Fibroblast of pulmonary artery (primary cell): ENCODE results near the gene RASA2.
"Not testable (repeated sequence)": the region's sequence is repeated elsewhere in the genome, so short reads cannot be mapped to it uniquely, and the experiment has no call there.

Source experiments
- DNase-seq: peaks from one replicate; pipeline ENCODE4 v3.0.0-alpha.2; 2010; ENCODE audit warnings: low read depth
- H3K4me3 ChIP-seq: replicated peaks from 2 replicates; pipeline ENCODE4 v1.5.1; 2011; ENCODE audit warnings: low read depth, mild to moderate bottlenecking, control low read depth, low read length, moderate library complexity
- CTCF ChIP-seq: IDR thresholded peaks from 2 replicates; pipeline ENCODE4 v1.5.1; 2011; ENCODE audit warnings: mild to moderate bottlenecking, control low read depth, low read length, inconsistent platforms; ENCODE audit errors: missing control alignments

Gene RASA2

GRCh38 chr3:141491081-141491480 is 4.3 kb downstream of the RASA2 start:
- no peak for DNase-seq
- TF ChIP-seq CTCF = no peak
- H3K4me3 ChIP-seq = no peak overlapping the region

DNA sequence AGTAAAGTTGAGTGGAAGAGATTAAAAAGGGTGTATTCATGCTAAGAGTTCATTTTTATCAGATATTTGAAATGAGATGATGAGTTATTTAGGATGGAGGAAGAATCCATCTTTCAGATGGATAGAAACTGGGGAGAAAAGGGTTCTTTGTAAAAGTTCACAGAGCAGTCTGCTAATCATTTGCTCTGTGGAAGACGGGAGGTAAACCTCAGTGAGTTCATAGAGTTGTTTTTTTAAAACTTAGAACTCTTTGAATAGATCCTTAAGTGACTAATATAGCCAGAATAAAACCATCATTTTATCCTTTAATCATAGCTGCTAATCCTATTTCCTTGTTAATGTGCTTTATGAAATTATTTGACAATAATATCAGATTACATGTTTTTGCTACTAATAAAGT is 5.1 kb downstream of the RASA2 start:
- H3K4me3 ChIP-seq = no peak overlapping the region
- no peak for TF ChIP-seq CTCF
- no peak for DNase-seq

DNA sequence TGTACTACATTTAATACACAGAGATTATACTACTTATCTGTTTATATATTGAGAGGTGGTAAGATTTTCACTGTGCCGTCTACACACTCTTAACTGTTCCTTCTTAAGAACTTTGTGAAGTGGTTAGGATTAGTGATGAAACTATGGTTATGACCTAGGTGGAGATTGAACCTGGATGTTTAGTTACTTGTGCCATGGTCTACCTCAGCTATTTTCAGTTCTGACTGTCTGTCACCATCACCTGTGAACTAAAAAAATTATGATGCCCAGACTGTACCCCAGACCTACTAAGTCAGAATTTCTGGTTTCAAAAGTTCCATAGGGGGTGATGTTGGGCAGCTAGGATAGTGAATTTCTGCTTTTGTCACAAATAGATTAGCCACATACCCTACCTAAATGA is 6.4 kb downstream of the RASA2 start:
- no peak for TF ChIP-seq CTCF
- DNase-seq = no peak
- H3K4me3 ChIP-seq = no peak overlapping the region

DNA sequence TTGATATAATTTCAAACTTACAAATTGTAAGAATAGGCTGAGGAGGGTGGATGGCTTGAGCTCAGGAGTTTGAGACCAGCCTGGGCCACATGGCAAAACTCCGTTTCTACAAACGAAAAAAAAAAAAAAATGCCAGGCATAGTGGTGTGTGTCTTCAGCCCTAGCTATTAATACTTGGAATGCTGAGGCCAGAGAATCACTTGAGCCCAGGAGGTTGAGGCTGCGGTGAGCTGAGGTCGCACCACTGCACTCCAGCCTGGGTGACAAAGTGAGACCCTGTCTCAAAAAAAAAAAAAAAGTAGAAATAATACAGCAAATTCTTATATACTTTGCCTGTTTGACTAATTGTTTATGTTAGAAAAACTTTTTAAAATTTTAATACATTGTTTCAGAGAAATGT is 10.8 kb downstream of the RASA2 start:
- not testable (repeated sequence) for DNase-seq, H3K4me3 ChIP-seq

DNA sequence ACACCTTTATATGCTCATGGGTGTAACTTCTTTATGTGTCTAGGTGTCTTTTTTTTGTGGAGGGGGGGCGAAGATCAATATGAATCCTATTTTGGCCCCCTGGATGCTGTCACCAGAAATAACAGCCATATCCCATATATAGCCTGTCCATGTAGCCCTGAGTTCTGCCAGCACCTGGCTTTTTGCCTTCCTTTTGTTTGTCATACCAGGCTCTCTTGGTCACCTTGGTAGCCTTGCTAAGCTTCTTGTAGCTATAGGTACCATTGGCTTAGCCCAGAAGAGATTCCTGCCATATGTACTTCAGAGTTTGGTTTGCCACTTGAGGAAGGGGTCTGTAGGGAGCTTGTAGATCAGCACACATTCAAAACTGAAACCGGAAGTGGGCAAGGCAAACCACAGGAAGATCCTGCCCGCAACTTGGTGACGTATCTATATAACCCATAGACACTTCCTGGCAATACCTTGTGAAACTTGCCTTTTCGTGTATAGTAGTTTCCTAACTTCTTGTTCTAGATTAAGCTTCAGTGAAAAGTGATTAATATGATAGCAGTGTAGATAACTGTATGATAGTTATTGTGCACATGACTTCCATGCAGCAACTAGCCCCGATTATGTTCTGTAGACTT is 11.9 kb downstream of the RASA2 start:
- DNase-seq = no peak
- no peak overlapping the region for H3K4me3 ChIP-seq
- no peak for TF ChIP-seq CTCF

DNA sequence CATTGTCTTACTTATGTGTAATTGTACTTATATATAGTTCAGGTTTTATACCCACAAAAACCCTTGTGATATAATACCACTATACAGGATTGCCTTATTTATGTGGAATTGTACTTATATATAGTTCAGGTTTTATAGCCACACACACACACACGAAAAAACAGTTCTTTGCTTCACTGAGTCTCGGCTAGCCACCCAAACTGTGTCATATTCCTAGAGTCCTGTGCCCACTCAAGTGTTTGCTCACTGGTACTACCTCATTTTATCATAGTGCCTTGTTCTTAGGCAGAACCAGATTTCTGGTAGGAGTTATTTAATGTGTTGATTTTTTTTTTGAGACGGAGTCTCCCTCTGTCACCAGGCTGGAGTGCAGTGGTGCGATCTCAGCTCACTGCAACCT is 12.5 kb downstream of the RASA2 start:
- DNase-seq = no peak
- no peak overlapping the region for H3K4me3 ChIP-seq
- TF ChIP-seq CTCF = no peak

DNA sequence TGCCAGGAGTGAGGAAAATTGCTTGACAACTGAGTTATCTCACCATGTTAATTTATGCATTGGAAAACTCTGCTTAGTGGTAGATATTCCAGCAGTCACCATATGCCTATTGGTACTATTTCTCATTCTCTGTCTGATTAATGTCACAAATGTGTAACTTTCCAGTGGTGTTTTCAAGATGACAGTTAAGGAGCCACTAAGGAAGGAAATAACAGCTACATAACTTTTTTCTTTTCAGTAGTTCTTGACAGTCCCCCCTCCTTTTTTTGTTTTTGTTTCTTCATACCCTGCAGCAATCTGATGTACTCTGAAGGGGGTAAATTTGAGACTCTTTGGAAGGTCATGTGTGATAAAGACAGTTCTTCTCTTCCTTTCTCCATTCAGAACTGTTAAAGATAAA is 13.1 kb downstream of the RASA2 start:
- no peak overlapping the region for H3K4me3 ChIP-seq
- DNase-seq = no peak
- no peak for TF ChIP-seq CTCF
